ENCODE measurements around the gene TXNL4B. TPM values are rescaled to one million over a fixed set of nuclear protein-coding genes. Genes with fewer than 3 reads are reported as not detected.

Gene TXNL4B
- 8.1 and 10.3 TPM in 2 replicates for total RNA-seq (2014; rRNA removed)
- polyA plus RNA-seq (2012) = 7.5 TPM

GRCh38 chr16:72093448-72094265 lies at the start of gene TXNL4B, which contains the start of gene DHX38:
Gene TXNL4B, minus strand, starts transcription at chr16:72093620. Its CDS starts 2,871 bp downstream, at chr16:72090749.
Gene DHX38, plus strand, starts transcription at chr16:72093847. Its CDS starts 2,311 bp downstream, at chr16:72096158.
- peak; percentile 99 for DNase-seq (ENCODE audit: low read depth)

DNA sequence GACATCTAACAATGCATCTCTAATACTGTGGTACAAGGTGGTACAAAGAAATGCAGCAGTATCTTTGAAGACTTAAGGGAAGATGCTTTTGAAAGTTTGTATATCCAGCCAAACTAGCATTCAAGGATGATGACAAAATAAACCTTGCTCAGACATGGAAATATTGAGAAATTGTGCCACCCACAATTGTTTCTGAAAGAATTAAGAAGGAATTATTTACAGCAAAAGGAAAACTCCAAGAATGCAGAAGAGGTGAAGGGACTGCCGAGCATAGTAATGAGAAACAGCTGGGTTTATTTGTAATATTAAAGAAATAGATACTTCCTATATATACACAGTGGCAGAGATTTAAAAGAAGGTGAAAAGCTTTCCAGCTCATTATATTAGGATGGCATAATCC lies 49.1 kb upstream of the TXNL4B start:
- no peak for DNase-seq (ENCODE audit: low read depth)

DNA sequence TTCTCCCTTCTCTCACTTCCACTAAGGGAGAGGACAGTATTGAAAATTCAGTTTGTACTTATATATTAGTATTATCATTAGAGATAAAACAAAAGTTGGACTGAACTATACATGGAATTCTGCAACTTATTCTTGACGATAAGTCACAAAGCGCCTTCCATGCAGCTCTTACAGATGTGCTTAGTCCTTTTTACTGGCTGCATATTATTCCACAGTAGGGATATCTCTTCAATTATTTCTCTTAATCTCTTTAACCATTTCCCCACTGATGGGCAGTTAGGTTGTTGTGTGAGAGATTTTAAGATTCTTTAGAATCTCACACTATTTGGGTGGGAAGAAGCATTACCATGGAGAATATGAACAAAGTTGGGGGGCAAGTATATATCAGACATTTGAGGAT lies 46.5 kb upstream of the TXNL4B start:
- DNase-seq (ENCODE audit: low read depth) = no peak

DNA sequence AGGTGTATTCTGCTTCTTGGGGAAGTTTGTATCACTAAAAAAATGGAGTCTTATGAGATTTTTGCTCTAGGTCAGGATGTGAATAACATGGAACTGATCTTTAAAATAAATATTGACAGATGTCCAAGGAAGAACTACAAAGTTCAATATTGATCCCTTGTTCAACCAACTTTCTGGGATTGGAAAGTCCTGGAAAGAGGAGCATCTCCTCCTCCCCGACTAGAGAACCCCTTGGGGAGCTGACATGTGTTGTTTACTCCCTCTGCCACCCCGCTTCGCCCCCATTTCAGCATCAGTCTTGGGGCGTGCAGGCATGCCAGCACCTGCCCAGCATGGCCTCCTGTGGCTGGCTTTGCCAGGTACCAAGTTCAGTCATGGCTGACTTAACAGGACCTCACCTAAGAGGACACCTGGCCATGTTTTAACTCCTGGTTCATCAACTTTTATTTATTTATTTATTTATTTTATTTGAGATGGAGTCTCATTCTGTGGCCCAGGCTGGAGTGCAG lies 44.7 kb upstream of the TXNL4B start:
- no peak for DNase-seq (ENCODE audit: low read depth)

DNA sequence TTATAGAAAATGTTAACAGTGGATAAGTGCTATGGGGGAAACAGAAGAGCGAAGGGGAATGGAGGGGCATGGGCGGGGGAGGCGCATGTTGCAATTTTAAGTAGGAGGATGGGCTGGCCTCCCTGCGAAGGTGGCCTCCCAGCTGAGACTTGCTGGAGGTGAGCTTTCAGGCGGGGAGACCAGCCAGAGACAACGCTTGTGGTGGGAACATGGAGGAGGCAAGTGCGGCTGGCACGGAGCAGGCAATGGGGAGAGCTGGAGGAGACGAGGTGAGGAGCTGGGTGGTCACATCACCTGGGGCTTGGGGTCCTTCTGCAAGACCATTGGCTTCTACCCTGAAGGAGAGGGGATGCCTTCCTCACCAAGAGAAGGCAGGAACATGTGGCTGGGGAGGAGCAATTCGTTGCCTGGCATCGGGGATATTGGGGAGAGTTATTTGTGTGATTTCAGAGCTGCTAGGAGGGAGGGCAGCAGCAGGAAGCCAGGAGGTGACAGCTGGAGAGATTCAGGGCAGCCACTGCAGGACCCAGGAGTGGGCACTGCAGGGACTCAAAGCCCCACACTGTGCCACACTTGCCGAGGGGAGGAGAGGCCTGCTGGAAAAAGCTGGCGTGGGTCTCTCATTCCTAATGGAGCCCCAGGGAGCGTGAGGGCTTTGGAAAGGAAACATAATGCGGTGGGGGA lies 44.1 kb upstream of the TXNL4B start:
- no peak for DNase-seq (ENCODE audit: low read depth)

DNA sequence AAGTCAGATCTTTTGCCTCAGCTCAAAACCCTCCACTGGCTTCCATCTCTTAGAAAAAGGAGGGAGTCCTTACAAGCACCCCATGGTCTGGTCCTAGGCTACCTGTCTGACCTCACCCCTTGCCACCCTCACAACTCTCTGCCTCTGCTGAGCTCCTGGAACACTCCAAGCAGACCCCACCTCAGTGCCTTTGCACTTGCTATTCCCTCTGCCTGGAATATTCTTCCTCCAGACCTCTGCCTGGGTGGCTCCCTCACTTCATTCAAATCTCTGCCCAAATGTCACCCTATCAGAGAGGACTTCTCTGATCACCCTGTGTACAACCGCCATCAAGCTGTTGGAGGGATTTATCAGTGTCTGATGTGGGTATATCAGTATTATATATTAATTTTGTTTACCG lies 41.1 kb upstream of the TXNL4B start:
- no peak for DNase-seq (ENCODE audit: low read depth)

DNA sequence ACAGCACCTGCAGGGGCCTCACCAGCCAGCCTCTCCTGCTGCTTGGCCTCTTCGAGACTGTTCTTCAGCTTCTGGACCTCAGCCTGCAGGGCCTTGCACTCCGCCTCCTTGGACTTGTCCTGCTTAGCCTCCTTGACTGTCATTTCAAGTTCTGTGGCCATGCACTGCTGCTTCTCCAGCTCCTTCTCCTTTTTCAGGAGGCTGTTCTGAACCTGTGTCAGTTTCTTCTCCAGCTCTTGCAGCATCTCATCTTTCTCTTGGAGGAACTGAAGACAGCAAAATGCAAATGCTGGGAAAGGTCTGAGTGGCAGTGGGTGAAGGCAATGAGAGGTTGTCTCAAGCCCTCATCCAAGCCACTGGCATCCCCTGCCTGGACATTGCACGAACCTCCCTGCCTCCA lies 39.3 kb upstream of the TXNL4B start:
- no peak for DNase-seq (ENCODE audit: low read depth)

DNA sequence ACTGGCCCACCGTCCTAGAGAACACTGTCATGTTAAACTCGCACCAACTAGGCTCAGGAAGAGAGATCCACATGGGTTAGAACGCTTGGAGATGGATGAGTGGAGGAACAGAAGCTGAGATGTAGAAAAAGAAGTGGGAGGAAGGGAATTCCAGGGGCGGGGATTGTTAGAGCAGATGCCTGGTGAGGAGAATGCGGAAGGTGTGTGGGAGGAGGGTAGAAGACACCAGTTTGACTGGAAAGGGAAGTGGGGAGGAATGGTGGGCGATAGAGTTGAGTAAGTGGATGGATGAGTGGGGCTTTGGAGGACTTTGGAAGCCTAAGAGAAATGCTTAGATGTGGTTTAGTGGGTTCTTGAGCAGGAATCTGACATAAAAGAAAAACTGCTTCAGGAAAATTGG lies 37.6 kb upstream of the TXNL4B start:
- no peak for DNase-seq (ENCODE audit: low read depth)

DNA sequence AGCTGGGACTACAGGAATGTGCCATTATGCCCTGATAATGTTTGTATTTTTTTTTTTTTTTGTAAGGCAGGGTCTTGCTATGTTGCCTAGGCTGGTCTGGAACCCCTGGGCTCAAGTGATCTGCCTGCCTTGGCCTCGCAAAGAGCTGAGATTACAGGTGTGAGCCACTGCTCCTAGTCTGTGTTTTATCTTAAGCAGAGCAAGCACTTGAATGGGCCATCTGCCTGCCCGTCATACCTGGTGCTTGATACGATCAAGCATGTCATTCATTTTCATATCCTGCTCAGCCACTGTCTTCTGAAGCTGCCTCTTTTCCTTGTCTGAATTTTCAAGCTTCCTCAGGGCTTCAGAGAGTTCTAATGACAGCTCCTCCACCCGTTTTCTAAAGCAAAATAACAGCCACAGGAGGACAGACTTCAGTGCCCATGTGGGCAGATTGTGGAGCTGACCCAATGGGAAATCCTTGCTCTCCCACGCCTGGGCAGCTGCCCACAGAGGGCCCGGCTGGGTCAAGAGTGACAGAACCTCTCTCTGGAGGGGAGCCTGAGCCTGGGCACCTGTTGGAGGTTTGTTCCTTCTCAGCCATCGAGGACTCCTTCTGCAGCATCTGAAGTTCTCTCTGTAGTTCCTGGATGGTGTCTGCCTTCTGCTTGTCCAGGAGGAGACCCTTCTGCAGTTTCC lies 36.7 kb upstream of the TXNL4B start:
- DNase-seq (ENCODE audit: low read depth) = no peak

GRCh38 chr16:72128701-72129100 lies 35.3 kb upstream of the TXNL4B start:
- no peak for DNase-seq (ENCODE audit: low read depth)

DNA sequence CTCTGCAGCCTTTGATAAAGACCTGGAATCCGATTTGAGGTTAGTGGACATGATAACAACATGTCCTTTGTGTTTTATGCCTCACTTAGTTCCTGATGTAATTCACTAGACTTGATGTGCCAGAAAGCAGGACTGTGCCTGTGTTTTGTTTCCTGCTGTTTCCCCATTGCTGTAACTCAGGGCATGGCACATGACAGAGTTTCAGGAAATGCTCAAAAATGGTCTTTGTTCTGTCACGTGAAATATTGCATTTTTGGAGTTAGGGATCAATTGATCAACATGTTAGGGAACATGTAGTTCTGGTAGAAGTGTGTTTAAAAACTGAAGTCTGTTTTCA lies 33.0 kb upstream of the TXNL4B start:
- no peak for DNase-seq (ENCODE audit: low read depth)

- no peak for DNase-seq (ENCODE audit: low read depth)
Measured at GRCh38 chr16:72125635-72126428, 32.4 kb upstream of the TXNL4B start.

GRCh38 chr16:72124761-72125634 lies 31.6 kb upstream of the TXNL4B start:
- DNase-seq (ENCODE audit: low read depth) = peak; percentile 67

DNA sequence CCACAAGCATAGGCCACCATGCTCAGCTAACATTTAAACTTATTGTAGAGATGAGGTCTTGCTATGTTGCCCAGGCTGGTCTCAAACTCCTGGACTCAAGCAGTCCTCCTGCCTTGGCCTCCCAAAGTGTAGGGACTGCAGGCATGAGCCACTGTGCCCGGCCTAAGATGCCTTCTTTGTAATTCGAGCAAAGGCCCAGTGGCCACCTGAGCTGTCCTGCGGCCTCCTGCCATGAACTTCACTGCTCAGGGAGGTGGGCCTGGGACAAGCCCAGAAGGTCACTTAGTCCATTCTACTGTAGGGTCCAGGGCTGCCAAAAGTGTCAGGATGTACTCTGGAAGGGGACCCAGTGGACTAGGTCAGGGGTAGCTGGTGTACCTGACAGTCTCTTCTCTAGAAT lies 30.7 kb upstream of the TXNL4B start:
- DNase-seq (ENCODE audit: low read depth) = no peak

DNA sequence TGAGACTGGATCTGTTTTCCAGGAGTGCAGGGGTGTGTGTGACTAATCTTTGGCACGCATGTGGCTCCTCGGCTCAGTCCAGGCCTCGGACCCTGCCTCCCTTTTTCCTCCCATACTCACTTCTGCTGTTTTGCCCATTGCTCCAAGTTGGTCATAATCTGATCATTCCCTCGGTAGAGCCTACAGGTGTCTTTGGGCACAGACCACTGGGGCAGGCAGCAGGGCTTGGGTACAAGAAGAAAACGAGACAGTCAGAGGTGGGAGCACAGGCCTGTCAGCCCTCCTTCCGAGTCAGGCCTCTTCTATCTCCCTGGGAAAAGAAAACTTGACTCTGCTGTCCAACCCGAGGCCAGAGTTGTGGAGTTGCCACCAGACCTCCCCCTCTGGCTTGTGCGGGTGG lies 30.0 kb upstream of the TXNL4B start:
- DNase-seq (ENCODE audit: low read depth) = no peak

- DNase-seq (ENCODE audit: low read depth) = no peak
Measured at GRCh38 chr16:72122916-72123315, 29.5 kb upstream of the TXNL4B start.

DNA sequence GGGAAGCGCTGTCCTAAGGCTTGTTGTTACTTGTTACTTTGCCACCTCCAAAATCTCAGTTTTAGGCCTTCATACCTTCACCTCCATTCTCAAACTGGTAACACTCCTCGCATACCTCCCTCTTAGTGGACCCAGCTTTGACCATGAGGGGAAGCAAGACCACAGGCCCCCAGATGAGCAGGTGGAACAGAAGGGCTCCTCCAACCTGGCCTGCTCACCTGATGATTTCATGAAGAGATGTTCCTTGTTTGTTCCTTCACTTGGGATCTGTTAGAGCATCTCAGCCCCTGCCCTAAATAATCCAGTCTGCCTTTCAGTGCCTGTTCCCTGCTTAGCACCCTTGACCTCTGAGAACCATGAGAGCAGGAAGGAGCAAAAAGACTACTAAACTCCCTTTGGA lies 28.9 kb upstream of the TXNL4B start:
- DNase-seq (ENCODE audit: low read depth) = no peak

DNA sequence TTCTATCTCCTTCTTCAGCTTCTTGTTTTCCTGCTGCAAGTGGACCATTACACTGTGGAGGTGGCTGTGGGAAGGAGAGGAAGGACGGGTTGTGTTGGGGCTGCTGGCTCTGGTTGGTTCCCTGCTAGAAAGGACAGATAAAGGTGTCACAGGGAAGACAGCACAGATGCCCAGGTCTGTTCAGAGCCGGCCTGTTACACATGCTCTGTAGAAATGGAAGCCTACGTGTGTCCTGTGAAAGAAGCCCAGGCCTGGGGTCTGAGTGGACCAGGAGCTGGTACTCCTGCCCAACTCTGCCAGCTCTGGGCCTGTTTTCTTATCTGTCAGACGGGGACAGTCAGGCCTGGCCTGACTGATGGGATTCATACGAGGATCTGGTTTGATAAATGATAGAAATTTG lies 26.6 kb upstream of the TXNL4B start:
- no peak for DNase-seq (ENCODE audit: low read depth)

DNA sequence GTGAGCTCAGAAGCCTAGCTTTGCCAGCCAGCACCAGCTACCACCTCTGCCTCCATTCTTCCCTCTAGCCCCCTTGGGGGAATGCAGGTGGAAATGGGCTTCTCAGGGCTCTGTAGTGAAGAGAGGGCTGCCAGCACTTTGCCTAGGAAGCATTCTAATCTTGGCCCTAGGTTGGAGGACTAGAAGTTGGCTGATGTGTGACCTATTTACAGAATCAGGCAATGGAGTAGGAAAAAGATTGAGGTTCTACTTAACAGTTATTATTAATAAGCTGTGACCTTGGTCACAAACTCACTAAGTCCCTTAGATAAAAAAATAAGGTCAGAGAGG lies 20.2 kb upstream of the TXNL4B start:
- no peak for DNase-seq (ENCODE audit: low read depth)

DNA sequence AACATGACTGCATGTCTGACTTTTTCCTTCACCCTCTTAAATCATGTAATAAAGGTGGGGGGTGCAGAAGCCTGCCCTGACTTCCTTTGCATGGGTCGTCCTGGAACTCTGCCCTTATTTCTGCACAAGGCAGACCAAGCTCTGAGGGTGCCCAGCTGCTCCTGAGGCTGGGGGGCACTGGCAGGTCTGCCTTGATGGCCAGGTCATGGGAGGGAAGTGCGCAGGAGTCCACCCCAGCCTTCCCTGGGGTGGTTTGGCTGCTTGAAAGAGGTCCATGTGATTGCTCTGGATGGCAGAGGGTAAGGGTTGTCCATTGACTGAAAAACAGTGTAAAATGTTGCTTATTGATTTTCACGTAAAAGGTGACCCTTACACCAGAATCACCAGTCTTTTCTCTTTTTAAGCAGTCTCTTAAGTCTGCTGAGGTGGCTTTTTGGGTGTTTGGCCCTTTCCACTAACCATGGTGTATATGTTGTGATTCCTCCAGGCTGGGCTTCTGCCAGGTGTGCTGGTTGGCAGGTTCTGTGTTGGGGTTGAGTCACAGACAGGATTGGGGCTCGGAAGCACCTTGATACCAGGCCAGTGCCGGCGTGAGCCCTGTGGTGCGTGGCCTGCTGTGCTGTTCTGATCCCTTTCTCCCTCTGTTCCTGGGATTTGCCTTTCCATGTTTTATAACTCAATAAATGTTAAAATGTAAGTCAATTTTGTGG lies 19.6 kb upstream of the TXNL4B start:
- no peak for DNase-seq (ENCODE audit: low read depth)

Data from LHCN-M2 (cell line).